ENCODE measurements around the gene HSD11B1.

The HSD11B1 gene

DNA sequence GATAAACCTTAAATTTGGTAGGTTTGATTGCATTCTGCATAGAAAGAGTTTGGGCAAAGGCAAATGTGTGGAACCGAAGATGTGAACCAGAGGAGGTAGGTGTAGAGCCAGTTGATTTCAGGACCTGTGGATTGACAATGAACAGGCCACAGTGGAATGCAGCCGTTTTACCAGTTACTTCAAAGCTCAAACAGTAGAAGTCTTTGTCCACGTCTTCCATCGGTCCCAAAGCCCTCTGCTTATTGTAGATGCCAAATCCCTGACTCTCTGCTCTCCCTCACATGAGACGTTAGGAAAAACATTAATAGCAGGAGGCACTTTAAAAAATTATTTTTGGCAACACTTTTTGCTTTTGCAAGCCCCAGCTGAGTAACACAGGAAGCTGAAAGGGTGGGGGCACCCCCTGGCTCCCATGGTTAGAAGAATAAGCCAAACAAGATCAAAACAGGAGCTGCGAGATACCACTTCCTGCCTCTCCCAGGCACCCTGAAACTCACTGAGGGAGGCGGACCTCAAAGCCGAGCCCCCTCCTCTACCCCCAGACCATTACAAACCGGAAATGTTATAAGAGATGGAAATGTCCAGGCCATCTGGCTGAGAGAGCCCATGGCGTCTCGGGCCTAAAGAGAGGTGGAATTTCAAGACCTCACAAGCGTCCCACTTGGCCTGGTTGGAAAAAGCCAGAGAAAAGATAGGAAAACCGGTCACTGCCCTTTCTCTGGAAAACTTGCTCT lies 64.7 kb downstream of the HSD11B1 start:
- no peaks in the 10 kb centered on the region for H3K9me3 Mint-ChIP-seq
- no peaks in the 10 kb centered on the region for H3K36me3 Mint-ChIP-seq (ENCODE audit: low read depth)
- H3K4me3 Mint-ChIP-seq = peak overlapping the region in 1 of 3 experiments; percentile 8
- TF ChIP-seq CTCF (IDR thresholded peaks at IDR 0.05; ENCODE audit: unreplicated experiment in 3 of 3) = no peak
- H3K27me3 Mint-ChIP-seq (ENCODE audit: low read depth) = peaks cover 7% of the 10 kb centered on the region
- H3K27ac Mint-ChIP-seq = peak overlapping the region in 1 of 3 experiments; percentile 85
- peaks cover 10% of the 10 kb centered on the region for H3K4me1 Mint-ChIP-seq

GRCh38 chr1:209769971-209770370 lies 65.3 kb downstream of the HSD11B1 start:
- H3K4me3 Mint-ChIP-seq = no peak overlapping the region
- H3K9me3 Mint-ChIP-seq = no peaks in the 10 kb centered on the region
- no peak for TF ChIP-seq CTCF (IDR thresholded peaks at IDR 0.05; ENCODE audit: unreplicated experiment in 3 of 3)
- no peak overlapping the region for H3K27ac Mint-ChIP-seq
- no peaks in the 10 kb centered on the region for H3K36me3 Mint-ChIP-seq (ENCODE audit: low read depth)
- peaks cover 6% of the 10 kb centered on the region for H3K27me3 Mint-ChIP-seq (ENCODE audit: low read depth)
- H3K4me1 Mint-ChIP-seq = peaks cover 10% of the 10 kb centered on the region

GRCh38 chr1:209770636-209771415 lies 66.2 kb downstream of the HSD11B1 start:
- H3K27me3 Mint-ChIP-seq (ENCODE audit: low read depth) = peaks cover 4% of the 10 kb centered on the region
- no peaks in the 10 kb centered on the region for H3K36me3 Mint-ChIP-seq (ENCODE audit: low read depth)
- no peak overlapping the region for H3K27ac Mint-ChIP-seq
- no peaks in the 10 kb centered on the region for H3K9me3 Mint-ChIP-seq
- TF ChIP-seq CTCF (IDR thresholded peaks at IDR 0.05; ENCODE audit: unreplicated experiment in 3 of 3) = no peak
- H3K4me1 Mint-ChIP-seq = peaks cover 10% of the 10 kb centered on the region
- no peak overlapping the region for H3K4me3 Mint-ChIP-seq

DNA sequence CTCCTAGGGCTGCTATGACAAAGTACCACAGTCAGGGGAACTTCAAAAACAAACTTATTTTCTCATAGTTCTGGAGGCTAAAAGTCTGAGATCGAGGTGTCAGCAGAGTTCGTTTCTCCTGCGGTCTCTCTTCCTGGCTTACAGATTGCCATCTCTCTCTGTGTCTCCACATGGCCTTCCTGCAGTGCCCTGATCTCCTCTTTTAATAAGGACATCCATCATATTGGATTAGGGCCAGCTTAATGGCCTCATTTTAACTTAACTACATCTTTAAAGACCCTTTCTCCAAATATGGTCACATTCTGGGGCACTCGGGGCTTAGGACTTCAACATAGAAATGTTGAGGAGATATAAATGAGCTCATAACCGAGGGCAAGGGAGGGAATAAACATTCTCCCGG lies 67.5 kb downstream of the HSD11B1 start:
- no peak overlapping the region for H3K27ac Mint-ChIP-seq
- no peak overlapping the region for H3K4me3 Mint-ChIP-seq
- H3K4me1 Mint-ChIP-seq = peaks cover 10% of the 10 kb centered on the region
- TF ChIP-seq CTCF (IDR thresholded peaks at IDR 0.05; ENCODE audit: unreplicated experiment in 3 of 3) = no peak
- no peaks in the 10 kb centered on the region for H3K36me3 Mint-ChIP-seq (ENCODE audit: low read depth)
- no peaks in the 10 kb centered on the region for H3K27me3 Mint-ChIP-seq (ENCODE audit: low read depth)
- H3K9me3 Mint-ChIP-seq = no peaks in the 10 kb centered on the region

DNA sequence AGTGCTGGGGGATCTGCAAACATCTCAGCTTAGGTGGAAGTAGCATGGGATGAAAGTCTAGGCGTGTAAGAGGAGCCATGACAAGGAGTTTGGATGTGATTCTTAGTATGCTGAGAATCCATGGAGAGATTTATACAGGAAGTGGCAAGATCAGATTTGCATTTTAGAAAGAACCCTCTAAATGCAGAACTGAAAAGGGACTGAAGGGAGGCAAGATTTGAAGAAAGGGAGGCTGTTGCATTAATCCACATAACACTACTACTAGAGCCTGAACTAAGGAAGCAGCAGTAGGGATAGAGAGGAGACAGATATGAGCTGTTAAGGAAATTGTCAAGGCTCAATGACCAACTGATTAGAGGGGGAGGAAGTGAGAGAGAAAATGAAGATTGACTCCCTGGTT lies 69.9 kb downstream of the HSD11B1 start:
- Mint-ChIP-seq H3K36me3 (ENCODE audit: low read depth) (no peaks in the 10 kb centered on the region), H3K9me3 (no peaks in the 10 kb centered on the region), H3K27me3 (ENCODE audit: low read depth) (no peaks in the 10 kb centered on the region), H3K4me1 (peaks cover 7% of the 10 kb centered on the region), H3K27ac (no peak overlapping the region), H3K4me3 (no peak overlapping the region)
- no peak for TF ChIP-seq CTCF (IDR thresholded peaks at IDR 0.05; ENCODE audit: unreplicated experiment in 3 of 3)
